Parathyroid adenoma (tissue), 2 donors: ENCODE results near the gene PROS1.
"Not testable (repeated sequence)": the region's sequence is repeated elsewhere in the genome, so short reads cannot be mapped to it uniquely, and the experiment has no call there.

ENCODE experiments used
- H2AFZ ChIP-seq: fragments of 300-600 bp; sonication (generic); one replicate; pipeline ENCODE4 v1.7.0; 2017; ENCODE audit warnings: antibody characterized with exemption, mild to moderate bottlenecking
- H3K27ac ChIP-seq: fragments of 300-600 bp; sonication (generic); one replicate; pipeline ENCODE4 v1.7.0; 2017
- H3K27me3 ChIP-seq: fragments of 300-600 bp; sonication (generic); one replicate; pipeline ENCODE4 v1.7.0; 2017; ENCODE audit warnings: low read length; ENCODE audit not compliant: control insufficient read depth, insufficient read depth
- H3K36me3 ChIP-seq: fragments of 300-600 bp; sonication (generic); one replicate; pipeline ENCODE4 v1.7.0; 2017; ENCODE audit warnings: low read length; ENCODE audit not compliant: control insufficient read depth, insufficient read depth
- H3K4me1 ChIP-seq: fragments of 300-600 bp; sonication (generic); one replicate; pipeline ENCODE4 v1.7.0; 2017; ENCODE audit warnings: control low read depth
- H3K4me2 ChIP-seq: fragments of 300-600 bp; sonication (generic); one replicate; pipeline ENCODE4 v1.7.0; 2017; ENCODE audit warnings: low read length
- H3K4me3 ChIP-seq: fragments of 300-600 bp; sonication (generic); one replicate; pipeline ENCODE4 v1.7.0; 2017; ENCODE audit warnings: low read depth, low read length
- H3K79me2 ChIP-seq: fragments of 300-600 bp; sonication (generic); one replicate; pipeline ENCODE4 v1.7.0; 2017; ENCODE audit warnings: control low read depth
- H3K9ac ChIP-seq: fragments of 300-600 bp; sonication (generic); one replicate; pipeline ENCODE4 v1.7.0; 2017; ENCODE audit warnings: mild to moderate bottlenecking
- H3K9me3 ChIP-seq: fragments of 300-600 bp; sonication (generic); one replicate; pipeline ENCODE4 v1.7.0; 2017; ENCODE audit warnings: low read length; ENCODE audit not compliant: control insufficient read depth
- TF ChIP-seq, protein P1 (sequence below): fragments of 300-600 bp; sonication (generic); IDR thresholded peaks from one replicate; pipeline ENCODE4 v1.7.0; 2017; ENCODE audit warnings: antibody characterized with exemption, mild to moderate bottlenecking
- donor health status: primary hyperparathyroidism.

PROS1 gene

DNA sequence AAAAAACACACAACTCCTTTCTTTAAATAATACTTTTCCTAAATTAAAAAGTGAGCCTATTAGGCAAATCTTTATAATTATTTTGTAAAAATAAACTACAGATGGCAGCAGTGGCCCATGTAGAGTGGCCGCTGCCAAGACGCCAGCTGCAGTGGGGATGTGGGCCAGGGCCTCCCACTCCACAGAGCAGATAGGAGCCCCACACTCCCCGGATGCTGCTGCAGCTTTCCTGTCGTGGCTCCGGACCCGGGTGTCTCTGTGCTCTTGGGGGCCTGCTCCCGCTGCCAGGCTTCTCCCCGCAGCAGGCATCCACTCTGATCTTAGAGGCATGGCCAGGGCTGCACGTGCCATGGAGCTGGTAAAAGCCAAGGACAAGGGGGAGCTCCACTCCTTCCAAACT lies 67.5 kb downstream of the PROS1 start:
- Histone ChIP-seq H3K4me3 (no peak overlapping the region), H3K36me3 (no peaks in the 10 kb centered on the region), H3K4me1 (no peaks in the 10 kb centered on the region), H3K27me3 (no peaks in the 10 kb centered on the region), H3K27ac (no peak overlapping the region), H3K9me3 (no peaks in the 10 kb centered on the region), H3K4me2 (no peak overlapping the region), H3K9ac (no peak overlapping the region), H3K79me2 (no peaks in the 10 kb centered on the region), H2AFZ (no peak overlapping the region)
- TF ChIP-seq, protein P1, sequence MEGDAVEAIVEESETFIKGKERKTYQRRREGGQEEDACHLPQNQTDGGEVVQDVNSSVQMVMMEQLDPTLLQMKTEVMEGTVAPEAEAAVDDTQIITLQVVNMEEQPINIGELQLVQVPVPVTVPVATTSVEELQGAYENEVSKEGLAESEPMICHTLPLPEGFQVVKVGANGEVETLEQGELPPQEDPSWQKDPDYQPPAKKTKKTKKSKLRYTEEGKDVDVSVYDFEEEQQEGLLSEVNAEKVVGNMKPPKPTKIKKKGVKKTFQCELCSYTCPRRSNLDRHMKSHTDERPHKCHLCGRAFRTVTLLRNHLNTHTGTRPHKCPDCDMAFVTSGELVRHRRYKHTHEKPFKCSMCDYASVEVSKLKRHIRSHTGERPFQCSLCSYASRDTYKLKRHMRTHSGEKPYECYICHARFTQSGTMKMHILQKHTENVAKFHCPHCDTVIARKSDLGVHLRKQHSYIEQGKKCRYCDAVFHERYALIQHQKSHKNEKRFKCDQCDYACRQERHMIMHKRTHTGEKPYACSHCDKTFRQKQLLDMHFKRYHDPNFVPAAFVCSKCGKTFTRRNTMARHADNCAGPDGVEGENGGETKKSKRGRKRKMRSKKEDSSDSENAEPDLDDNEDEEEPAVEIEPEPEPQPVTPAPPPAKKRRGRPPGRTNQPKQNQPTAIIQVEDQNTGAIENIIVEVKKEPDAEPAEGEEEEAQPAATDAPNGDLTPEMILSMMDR, result no peak

DNA sequence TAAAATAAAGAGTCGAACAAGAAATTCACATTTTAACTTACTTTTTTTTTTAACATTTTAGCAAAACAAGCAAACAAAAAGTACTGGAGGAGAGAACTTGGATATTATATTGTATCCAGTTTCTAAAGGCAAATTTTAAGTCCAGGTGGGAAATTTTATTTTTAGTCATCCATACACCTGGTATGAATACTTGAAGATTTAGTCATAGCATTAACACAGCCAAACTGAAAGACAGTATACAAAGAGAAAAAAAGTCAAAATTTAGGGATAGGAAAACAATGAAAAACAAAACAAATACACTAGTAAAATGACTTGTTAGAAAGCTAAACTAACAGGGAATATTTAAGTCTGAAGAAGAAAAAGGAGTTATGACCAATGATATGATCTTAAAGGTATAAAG lies 69.1 kb downstream of the PROS1 start:
- no peak overlapping the region for H2AFZ ChIP-seq
- no peaks in the 10 kb centered on the region for H3K9me3 ChIP-seq
- no peak overlapping the region for H3K4me3 ChIP-seq
- no peak overlapping the region for H3K4me2 ChIP-seq
- no peaks in the 10 kb centered on the region for H3K79me2 ChIP-seq
- no peaks in the 10 kb centered on the region for H3K27me3 ChIP-seq
- H3K4me1 ChIP-seq, result no peaks in the 10 kb centered on the region
- TF ChIP-seq, protein P1, result no peak
- H3K9ac ChIP-seq, result no peak overlapping the region
- H3K36me3 ChIP-seq, result no peaks in the 10 kb centered on the region
- H3K27ac ChIP-seq, result no peak overlapping the region

DNA sequence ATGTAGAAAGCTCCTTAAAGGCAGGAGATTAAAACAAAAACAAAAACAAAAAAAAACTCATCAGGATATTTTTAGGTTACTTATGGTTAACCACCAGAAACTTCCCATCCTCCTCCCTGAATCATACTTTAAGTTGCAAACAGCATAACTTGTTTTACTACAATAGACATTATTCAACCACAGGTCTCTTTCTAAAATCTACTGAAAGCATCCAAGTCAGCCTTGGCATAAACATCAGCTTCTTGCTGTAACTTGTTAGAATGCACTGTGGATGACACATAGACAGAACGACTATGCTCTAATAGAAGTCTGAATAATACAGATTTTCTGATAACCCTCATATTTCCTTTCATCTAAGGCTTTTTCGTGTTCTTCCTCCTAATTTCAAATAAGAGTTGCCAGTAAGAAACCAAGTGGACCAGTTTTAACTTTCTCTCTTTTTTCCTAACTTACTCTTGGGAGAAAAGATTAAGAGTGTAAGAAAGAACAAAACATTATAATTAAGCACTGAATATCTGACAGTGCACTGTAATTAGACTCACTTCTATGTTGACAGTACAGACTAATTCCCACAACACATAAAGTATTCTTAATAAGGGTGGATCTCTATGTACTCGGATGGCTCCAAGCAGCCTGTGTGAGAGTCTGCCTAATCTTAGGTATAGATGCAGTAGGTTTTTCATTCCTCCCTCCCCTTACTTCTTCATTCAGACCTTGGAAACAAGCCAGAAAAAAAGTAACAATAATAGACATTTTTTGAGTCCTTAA lies 95.3 kb downstream of the PROS1 start:
- not testable (repeated sequence) for H3K27ac ChIP-seq, H3K9ac ChIP-seq, H3K36me3 ChIP-seq, H3K4me3 ChIP-seq, H3K4me2 ChIP-seq, H2AFZ ChIP-seq, H3K79me2 ChIP-seq, H3K9me3 ChIP-seq, H3K27me3 ChIP-seq, H3K4me1 ChIP-seq

DNA sequence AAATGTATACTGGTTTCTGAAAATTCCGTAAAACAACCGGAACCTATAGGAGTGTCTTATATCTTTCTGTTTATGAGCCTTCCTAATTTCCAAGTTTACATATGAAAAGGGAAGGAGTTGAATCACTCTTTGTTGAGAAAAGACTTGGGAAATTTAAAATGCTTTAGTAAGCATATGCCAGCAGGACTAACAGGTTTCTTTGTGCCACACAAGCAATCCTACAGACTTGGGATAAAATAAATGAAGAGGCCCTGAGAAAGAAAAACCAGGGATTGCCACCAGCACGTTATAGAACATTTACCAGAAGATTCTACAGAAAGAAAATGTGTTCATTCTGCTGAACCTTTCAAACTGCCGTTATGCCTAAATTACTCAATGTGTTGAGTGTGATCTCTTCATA lies 96.3 kb downstream of the PROS1 start:
- H3K4me3 ChIP-seq, H3K9ac ChIP-seq, H3K79me2 ChIP-seq, H3K27me3 ChIP-seq, H2AFZ ChIP-seq, H3K9me3 ChIP-seq, H3K4me1 ChIP-seq, H3K4me2 ChIP-seq, H3K36me3 ChIP-seq, H3K27ac ChIP-seq: not testable (repeated sequence)

DNA sequence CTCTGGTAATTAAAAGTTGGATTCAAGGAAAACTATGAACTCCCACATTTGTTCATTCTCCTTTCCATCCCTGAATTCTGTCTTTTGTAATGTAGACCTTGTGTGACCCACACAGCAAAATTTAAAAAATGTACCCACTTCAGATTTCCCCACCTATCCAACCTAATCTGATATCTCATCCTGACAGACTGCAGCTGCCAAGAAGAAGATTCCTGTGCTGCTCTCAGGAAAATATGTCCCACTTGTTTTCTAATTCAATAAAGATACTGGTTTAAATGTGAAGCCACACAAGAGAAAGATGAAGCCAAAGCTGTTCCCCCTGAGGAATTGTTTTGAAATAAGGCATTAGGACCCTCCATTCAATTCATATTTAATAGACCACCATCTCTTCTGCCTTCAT lies 100.3 kb downstream of the PROS1 start:
- not testable (repeated sequence) for H3K36me3 ChIP-seq, H3K27ac ChIP-seq, H3K27me3 ChIP-seq, H3K4me3 ChIP-seq, H3K79me2 ChIP-seq, H3K9me3 ChIP-seq, H3K4me1 ChIP-seq, H3K4me2 ChIP-seq, H3K9ac ChIP-seq, H2AFZ ChIP-seq

DNA sequence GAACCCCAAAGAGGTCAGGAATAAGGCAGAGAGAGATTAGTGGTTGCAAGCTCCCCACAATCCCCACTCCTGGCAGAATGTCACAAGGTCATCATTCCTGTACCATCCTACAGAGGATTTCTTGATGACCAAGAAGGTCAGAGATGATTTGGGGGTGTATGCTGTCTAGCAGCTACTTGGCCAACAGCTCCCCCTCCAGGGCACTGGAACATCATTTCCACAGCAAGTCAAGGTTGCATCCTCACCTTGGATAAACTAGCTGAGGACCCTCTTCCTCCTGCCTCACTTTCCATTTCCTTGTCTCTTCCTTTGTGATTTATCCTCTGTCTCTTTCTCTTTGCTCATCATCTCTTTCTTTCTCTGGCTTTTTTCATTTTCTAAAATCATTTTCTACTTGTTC lies 106.3 kb downstream of the PROS1 start:
- no peak overlapping the region for H2AFZ ChIP-seq
- H3K9ac ChIP-seq, result no peak overlapping the region
- H3K9me3 ChIP-seq, result no peaks in the 10 kb centered on the region
- no peaks in the 10 kb centered on the region for H3K36me3 ChIP-seq
- no peaks in the 10 kb centered on the region for H3K27me3 ChIP-seq
- H3K4me1 ChIP-seq, result no peaks in the 10 kb centered on the region
- no peak overlapping the region for H3K27ac ChIP-seq
- no peaks in the 10 kb centered on the region for H3K79me2 ChIP-seq
- TF ChIP-seq, protein P1, result no peak
- H3K4me2 ChIP-seq, result no peak overlapping the region
- no peak overlapping the region for H3K4me3 ChIP-seq
